Fibroblast of skin of right biceps (primary cell): ENCODE results near the gene KDM4B.
"Not testable (repeated sequence)": the region's sequence is repeated elsewhere in the genome, so short reads cannot be mapped to it uniquely, and the experiment has no call there.

ENCODE experiments used
- DNase-seq: peaks from one replicate; pipeline ENCODE4 v3.0.0-alpha.2; 2013

Gene KDM4B

DNA sequence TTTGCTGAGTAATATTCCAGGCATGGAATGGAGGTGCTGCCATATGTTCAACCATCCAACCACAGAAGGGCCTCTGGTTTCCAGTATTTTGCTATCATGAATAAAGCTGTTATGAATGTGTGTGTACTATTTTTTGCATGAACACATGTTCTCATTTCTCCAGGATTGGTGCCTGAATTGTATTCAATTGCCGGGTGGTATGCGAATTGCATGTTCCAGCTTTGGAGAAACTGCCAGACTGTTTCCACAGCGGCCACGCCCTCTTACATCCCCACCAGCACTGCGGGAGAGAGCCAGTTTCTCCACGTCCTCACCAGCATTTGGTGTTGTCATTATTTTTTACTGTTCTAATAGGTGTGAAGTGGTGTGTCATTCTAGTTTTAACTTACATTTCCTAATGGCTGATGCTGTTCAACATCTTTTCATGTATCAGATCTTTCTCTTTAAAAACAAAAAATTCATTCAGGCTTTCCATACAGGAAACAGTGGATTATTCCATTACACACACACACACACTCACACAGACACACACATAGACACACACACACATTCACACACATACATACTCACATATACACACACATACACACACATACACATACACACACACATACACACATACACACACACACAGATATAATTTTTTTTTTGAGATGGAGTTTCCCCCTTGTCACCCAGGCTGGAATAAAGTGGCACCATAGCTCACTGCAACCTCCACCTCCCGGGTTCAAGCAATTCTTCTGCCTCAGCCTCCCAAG lies 217.6 kb downstream of the KDM4B start:
- DNase-seq: peak; percentile 88

DNA sequence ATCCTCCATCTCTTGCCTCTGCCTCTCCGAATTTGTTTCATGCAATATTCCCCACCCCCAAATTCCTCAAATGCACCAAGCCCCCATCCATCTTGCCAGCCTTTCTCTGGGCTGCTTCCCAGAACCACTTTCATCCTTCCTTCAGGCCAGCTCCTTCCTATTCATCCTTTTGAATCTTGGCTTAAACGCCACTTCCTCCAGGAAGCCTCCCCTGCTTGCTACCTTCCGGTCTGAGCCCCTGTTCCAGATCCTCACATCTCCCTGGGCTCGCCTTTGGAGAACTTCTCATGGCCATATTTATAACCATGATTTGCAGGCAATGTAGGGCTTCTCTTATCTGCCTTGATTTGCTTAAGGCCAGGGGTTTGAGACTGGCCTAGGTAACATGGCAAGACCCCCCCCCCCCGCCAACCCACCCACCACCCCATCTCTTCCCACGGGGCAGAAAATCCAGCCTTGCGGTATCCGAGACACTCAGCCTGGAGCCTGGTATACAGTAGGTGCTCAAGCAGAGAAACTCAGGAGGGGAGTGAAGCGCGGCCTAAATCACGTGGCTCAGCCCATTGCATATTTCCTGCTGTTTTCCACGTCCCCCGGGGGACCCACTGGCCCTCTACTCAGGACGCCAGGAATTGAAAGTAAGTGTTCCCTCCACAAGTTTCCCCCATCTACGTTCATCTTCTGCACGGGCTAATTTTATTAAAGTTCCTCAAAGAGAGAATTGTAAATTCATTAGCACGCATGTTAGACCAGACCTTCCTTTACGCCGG lies 219.8 kb downstream of the KDM4B start:
- DNase-seq: no peak

DNA sequence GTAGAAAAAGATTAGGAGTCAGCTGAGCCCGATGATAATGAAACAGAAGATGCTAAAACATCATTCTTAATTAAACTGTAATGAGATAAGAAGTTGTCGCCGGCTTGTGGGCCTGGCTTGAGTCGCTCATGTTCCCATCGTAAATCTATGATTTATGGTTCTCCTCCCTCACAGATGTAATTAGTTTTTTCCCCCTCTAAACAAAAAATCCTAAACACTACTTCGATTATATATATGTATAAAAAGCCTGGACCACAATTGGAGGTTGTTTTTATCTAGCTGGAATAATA lies 220.3 kb downstream of the KDM4B start:
- DNase-seq: no peak

DNA sequence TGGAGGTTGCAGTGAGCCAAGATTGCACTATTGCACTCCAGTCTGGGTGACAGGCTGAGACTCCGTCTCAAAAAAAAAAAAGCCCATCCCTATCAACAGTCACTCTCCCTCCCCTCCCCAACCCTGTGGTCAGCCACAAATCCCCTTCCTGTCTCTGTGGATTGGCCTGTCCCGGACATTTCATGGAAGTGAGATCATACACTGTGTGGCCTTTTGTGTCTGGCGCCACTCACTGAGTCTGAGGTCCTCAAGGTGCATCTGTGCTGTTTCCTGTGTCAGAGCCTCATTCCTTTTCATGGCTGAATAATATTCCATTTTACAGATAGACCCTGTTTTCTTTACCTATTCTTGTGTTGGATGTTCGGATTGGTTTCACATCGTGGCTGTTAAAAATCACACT lies 222.2 kb downstream of the KDM4B start:
- peak; percentile 64 for DNase-seq

DNA sequence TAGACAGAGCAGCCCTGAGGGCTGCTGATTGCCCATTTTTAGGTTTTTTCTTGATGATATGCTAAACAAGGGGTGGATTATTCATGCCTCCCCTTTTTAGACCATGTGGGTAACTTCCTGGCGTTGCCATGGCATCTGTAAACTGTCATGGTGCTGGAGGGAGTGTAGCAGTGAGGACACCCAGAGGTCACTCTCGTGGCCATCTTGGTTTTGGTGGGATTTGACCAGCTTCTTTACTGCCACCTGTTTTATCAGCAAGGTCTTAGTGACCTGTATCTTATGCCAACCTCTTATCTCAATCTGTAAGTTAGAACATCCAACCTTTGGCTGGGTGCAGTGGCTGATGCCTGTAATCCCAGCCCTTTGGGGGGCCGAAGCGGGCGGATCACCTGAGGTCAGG lies 223.7 kb downstream of the KDM4B start:
- DNase-seq: no peak

DNA sequence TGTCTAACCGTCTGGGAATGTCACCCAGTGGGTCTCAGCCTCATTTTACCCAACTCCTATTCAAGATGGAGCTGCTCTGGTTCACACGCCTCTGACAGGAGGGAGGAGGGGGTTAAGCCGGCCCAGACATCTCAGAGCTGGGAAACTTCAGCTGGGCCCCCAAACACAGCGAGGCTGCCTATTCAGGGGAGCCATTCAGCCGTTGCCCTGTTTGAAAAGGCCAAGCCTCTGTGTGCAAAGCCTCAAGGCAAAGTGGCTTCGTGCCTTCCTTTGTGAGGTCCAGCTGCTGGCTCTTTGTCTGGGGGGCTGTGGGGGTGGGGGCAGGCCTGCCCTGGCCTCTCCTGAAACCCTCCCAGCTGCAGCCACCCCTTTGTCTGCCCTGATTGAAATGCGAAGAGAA lies 224.3 kb downstream of the KDM4B start:
- no peak for DNase-seq

DNA sequence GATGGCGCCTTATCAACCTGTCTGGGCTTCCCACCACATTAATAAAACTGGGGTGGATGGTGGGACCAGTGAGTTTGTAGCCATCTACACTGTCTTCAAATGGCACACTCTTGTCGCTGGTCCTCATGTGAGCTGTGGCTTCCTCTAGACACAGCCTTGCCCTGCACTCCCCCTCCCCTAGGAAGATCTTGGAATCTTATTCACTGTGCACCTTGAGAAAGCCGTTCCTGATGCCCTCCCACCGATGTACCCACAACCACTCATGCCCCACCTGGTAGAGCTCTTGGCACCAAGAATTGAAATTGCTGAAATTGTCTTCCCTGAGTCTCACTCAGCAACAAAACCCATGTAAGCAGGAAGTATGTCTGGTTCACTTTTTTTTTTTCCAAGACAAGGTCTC lies 225.7 kb downstream of the KDM4B start:
- no peak for DNase-seq

DNA sequence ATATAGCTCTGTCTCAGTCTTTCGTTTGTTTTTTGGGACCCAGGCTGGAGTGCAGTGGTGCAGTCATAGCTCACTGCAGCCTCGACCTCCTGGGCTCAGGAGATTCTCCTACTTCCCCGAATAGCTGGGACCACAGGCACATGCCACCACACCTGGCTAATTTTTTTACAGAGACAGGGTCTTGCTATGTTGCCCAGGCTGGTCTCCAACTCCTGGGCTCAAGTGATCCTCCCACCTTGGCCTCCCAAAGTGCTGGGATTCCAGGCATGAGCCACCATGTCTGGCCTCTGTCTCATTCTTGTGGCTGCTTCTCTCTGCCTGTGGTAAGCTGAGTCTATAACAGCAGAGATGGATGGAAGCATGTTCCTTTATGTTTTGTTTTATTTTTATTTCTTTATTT lies 226.7 kb downstream of the KDM4B start:
- DNase-seq: not testable (repeated sequence)

DNA sequence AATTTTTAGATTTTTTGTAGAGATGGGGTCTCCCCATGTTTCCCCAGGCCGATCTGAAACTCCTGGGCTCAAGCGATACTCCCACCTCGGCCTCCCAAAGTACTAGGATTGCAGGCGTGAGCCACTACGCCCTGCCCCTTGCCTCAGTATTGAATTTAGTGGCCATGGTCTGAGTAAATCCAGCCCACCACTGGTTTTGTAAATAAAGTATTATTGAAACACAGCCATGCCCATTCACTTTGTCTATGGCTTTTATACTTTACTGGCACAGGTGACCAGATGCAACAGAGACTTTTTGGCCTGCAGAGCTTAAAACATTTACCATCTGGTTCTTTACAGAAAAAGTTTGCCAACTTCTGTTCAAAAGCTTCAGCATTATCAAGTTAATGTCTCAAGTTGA lies 227.9 kb downstream of the KDM4B start:
- DNase-seq: no peak

DNA sequence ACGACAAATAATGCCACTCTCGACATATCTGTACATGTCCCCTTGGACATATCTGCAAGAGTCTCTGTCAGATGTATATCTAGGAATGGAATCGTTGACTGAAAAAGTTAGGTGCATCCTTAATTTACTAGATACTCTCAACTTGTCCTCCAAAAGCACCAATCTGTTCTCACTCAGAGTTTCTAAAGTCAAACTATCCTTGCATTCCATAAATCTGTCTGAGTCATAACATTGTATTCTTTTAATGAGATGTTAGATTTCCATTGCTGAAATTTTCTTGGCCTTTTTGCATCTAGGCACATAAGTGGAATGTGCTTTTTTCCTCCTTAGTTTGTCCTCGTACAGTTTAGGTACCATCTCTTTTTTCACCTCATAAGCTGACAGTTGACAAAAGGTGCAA lies 231.9 kb downstream of the KDM4B start:
- no peak for DNase-seq

DNA sequence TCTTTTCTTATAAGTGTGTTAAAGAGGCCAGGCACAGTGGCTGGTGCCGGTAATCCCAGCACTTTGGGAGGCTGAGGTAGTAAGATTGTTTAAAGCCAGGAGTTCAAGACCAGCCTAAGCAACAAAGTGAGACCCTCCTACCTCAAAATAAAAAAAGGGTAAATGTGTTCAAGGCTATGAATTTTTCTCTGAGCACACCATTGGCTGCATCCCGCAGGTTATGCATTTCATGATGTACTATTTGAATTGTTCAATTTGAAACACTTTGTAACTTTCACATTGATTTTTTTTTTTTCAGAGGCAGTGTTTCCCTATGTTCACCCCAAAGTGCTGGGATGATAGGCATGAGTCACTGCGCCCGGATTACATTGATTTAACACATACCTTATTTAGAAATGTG lies 233.6 kb downstream of the KDM4B start:
- DNase-seq: no peak
